HepG2 (cell line): ENCODE results near the gene MYO18B. TPM values are rescaled to one million over a fixed set of nuclear protein-coding genes. Genes with fewer than 3 reads are reported as not detected.
A peak's percentile ranks its signal among the peaks of the same experiment; 100 is the strongest.

Source experiments
- ATAC-seq: fragments of 200-7000 bp; cut with Tn5 transposase; 3 replicates; pipeline ENCODE4 v1.9.1; 2020; ENCODE audit warnings: mild to moderate bottlenecking, moderate library complexity
- BruUV-seq: library from RNA; stranded (reverse); fragments of 400-500 nt; replicated peaks from 2 replicates; lab custom pipeline; 2021; lab: Mats Ljungman, UMichigan
- CTCF ChIA-PET: fragments of 300-600 bp; formaldehyde crosslinking; extraction: SDS; loops from one replicate; lab custom pipeline; 2021; ENCODE audit warnings: low total read pairs, inconsistent platforms, low intra/inter-chr PET ratio; lab: Yijun Ruan, JAX
- POLR2A ChIA-PET: fragments of 350-600 bp; sonication (Branson Sonifier 250); formaldehyde crosslinking; loops from one replicate; lab custom pipeline; 2020; ENCODE audit warnings: antibody characterized with exemption, inconsistent platforms; lab: Yijun Ruan, JAX
- DNase-seq: peaks from one replicate; pipeline ENCODE4 v3.0.0-alpha.2; 2015; ENCODE audit warnings: low spot score
- FAIRE-seq: peaks from 3 replicates; lab custom pipeline; 2011; peaks lifted over from hg19 to GRCh38; lab: Jason Lieb, UNC
- H2AFZ ChIP-seq: one replicate; pipeline ENCODE4 v1.6.1; 2011; ENCODE audit warnings: low read length, inconsistent platforms
- H3K27ac ChIP-seq: fragments of 300-600 bp; 3 replicates; pipeline ENCODE4 v1.8.0; 2011; ENCODE audit warnings: mixed run types, mild to moderate bottlenecking, mixed read lengths, low read length, inconsistent platforms; ENCODE audit not compliant: insufficient read depth; ENCODE audit errors: extremely low read length
- H3K27me3 ChIP-seq, 2 experiments: fragments of 200-600 bp in 1 of 2; 2 replicates in 1 of 2; 3 replicates in 1 of 2; pipeline versions ENCODE4 v1.6.0 to v1.8.0; 2011; ENCODE audit warnings: low read length in 2 of 2, mild to moderate bottlenecking in 2 of 2, moderate library complexity in 2 of 2, inconsistent platforms in 1 of 2; ENCODE audit not compliant: insufficient read depth in 2 of 2, control insufficient read depth in 1 of 2
- H3K36me3 ChIP-seq, 2 experiments: fragments of 200-600 bp in 1 of 2; replicated peaks in 1 of 2; 2 replicates in 1 of 2; 3 replicates in 1 of 2; pipeline versions ENCODE4 v1.5.1 to v1.8.0; 2011; ENCODE audit warnings: low read length in 2 of 2, inconsistent platforms in 1 of 2; ENCODE audit not compliant: insufficient read depth in 2 of 2, control insufficient read depth in 1 of 2
- H3K4me1 ChIP-seq: 2 replicates; pipeline ENCODE4 v1.5.1; 2012; ENCODE audit warnings: low read length, inconsistent platforms; ENCODE audit not compliant: insufficient read depth
- H3K4me2 ChIP-seq: 2 replicates; pipeline ENCODE4 v1.6.0; 2011; ENCODE audit warnings: low read depth, low read length, inconsistent platforms
- H3K4me3 ChIP-seq, 3 experiments: fragments of 200-600 bp in 1 of 3; sonication (generic), shearing (Covaris generic) in 1 of 3; replicated peaks in 1 of 3; 2 replicates each; pipeline ENCODE4 v1.5.1; 2011 to 2016; ENCODE audit warnings: low read length in 3 of 3, inconsistent platforms in 2 of 3, low read depth in 2 of 3, mild to moderate bottlenecking in 2 of 3, control low read depth in 1 of 3, mixed read lengths in 1 of 3; ENCODE audit not compliant: insufficient read depth in 1 of 3
- H3K79me2 ChIP-seq: one replicate; pipeline ENCODE4 v1.6.1; 2011; ENCODE audit warnings: low read length, inconsistent platforms; ENCODE audit not compliant: insufficient read depth
- H3K9ac ChIP-seq: 2 replicates; pipeline ENCODE4 v1.6.0; 2011; ENCODE audit warnings: mild to moderate bottlenecking, low read depth, low read length, inconsistent platforms; ENCODE audit not compliant: insufficient read depth
- H3K9me3 ChIP-seq: 2 replicates; pipeline ENCODE4 v1.5.1; 2012; ENCODE audit warnings: mild to moderate bottlenecking, low read length
- H4K20me1 ChIP-seq: 2 replicates; pipeline ENCODE4 v1.6.0; 2011; ENCODE audit warnings: inconsistent platforms, mild to moderate bottlenecking, low read length, moderate library complexity; ENCODE audit not compliant: insufficient read depth
- ATF7 ChIP-seq, 2 experiments: fragments of 450-650 bp in 1 of 2; sonication (generic) in 1 of 2; formaldehyde crosslinking in 1 of 2; IDR thresholded peaks; 2 replicates each; pipeline versions ENCODE4 v1.4.0 to v1.6.1; 2016 to 2020; ENCODE audit warnings: antibody characterized with exemption in 1 of 2, mild to moderate bottlenecking in 1 of 2, missing genetic modification reagents in 1 of 2
- CREB1 ChIP-seq, 2 experiments: fragments of 450-650 bp in 1 of 2; IDR thresholded peaks; 2 replicates each; pipeline ENCODE4 v1.6.1; 2016 to 2017; ENCODE audit warnings: control low read depth in 1 of 2, mild to moderate bottlenecking in 1 of 2, missing compliant biosample characterization in 1 of 2, missing genetic modification characterization in 1 of 2
- HMG20B ChIP-seq: conservative IDR thresholded peaks from 2 replicates; pipeline ENCODE4 v1.6.1; 2016; ENCODE audit warnings: missing genetic modification reagents, missing compliant biosample characterization
- KLF6 ChIP-seq: IDR thresholded peaks from 2 replicates; pipeline ENCODE4 v1.8.0; 2016; ENCODE audit warnings: missing biosample characterization, missing genetic modification reagents
- MYPOP ChIP-seq: sonication (generic); formaldehyde crosslinking; IDR thresholded peaks from 2 replicates; pipeline ENCODE4 v1.8.1; 2023; ENCODE audit warnings: mild to moderate bottlenecking, moderate library complexity, missing genetic modification reagents
- SNAPC2 ChIP-seq: sonication (generic); formaldehyde crosslinking; IDR thresholded peaks from 2 replicates; pipeline ENCODE4 v1.8.1; 2022; ENCODE audit warnings: mild to moderate bottlenecking, missing genetic modification reagents
- TARDBP ChIP-seq: sonication (generic); formaldehyde crosslinking; IDR thresholded peaks from 2 replicates; pipeline ENCODE4 v1.8.0; 2022; ENCODE audit warnings: mild to moderate bottlenecking, missing genetic modification reagents
- ZNF224 ChIP-seq: sonication (generic); formaldehyde crosslinking; IDR thresholded peaks from 2 replicates; pipeline ENCODE4 v1.5.0; 2020; ENCODE audit warnings: mild to moderate bottlenecking, missing genetic modification reagents
- ZNF746 ChIP-seq: sonication (generic); formaldehyde crosslinking; IDR thresholded peaks from 2 replicates; pipeline ENCODE4 v1.8.0; 2022; ENCODE audit warnings: mild to moderate bottlenecking, missing genetic modification reagents
- ZNF775 ChIP-seq: sonication (generic); formaldehyde crosslinking; IDR thresholded peaks from 2 replicates; pipeline ENCODE4 v1.4.0; 2020; ENCODE audit warnings: missing genetic modification reagents, mild to moderate bottlenecking, moderate library complexity, borderline replicate concordance
- ZNF788 ChIP-seq: sonication (generic); formaldehyde crosslinking; IDR thresholded peaks from 2 replicates; pipeline ENCODE4 v1.5.0; 2020; ENCODE audit warnings: mild to moderate bottlenecking, missing genetic modification reagents, borderline replicate concordance
- WGBS: methylation state at CpG from one replicate; pipeline ENCODE4 v1.1.6; 2017; ENCODE audit warnings: low lambda C conversion rate; 5-methylcytosine and 5-hydroxymethylcytosine counted together
- in situ Hi-C: cut with HindIII; loops from 2 replicates; pipeline ENCODE4 v1.10.0; 2017; ENCODE audit warnings: low pct_unique_long_range_greater_than_20kb; ENCODE audit not compliant: extremely low pct_ligation_motif_present
- intact Hi-C: fragments of 100-400 bp; cut with micrococcal nuclease; formaldehyde crosslinking; loops from one replicate; pipeline ENCODE4 v1.10.0; 2022; ENCODE audit not compliant: unreplicated experiment
- polyA plus RNA-seq, 8 experiments: library from polyadenylated mRNA; depleted of rRNA in 3 of 8; stranded (reverse) in 7 of 8; unstranded in 1 of 8; fragments of >200 nt; fragmentation: Illumina TruSeq in 4 of 8; extraction: Trizol in 4 of 8; gene quantifications; 2 replicates each; pipeline versions ENCODE4 v1.2.1 to v1.2.3, GENCODE V29; 2011 to 2016; ENCODE audit warnings: low read depth in 4 of 8, missing spikeins in 1 of 8, mixed read lengths in 1 of 8; ENCODE audit not compliant: insufficient read depth in 1 of 8
- total RNA-seq, 5 experiments: library from RNA; depleted of rRNA; stranded (reverse); fragments of >200 nt; fragmentation: Illumina TruSeq; extraction: Trizol; gene quantifications; 2 replicates each; pipeline ENCODE4 v1.2.3, GENCODE V29; 2016; ENCODE audit warnings: low read depth in 1 of 5
- TF ChIP-seq, protein P1 (sequence below): sonication (generic); formaldehyde crosslinking; IDR thresholded peaks from 2 replicates; pipeline ENCODE4 v1.4.0; 2020; ENCODE audit warnings: missing genetic modification reagents

Gene MYO18B
- total and polyA plus RNA-seq, 2 of the 13 experiments (the other 11 are each of a cell fraction or from before 2014, with no cell fraction given) = 0.01 TPM; not detected in 1

GRCh38 chr22:25969901-25970300, 227.9 kb downstream of the MYO18B start:
- Histone ChIP-seq H2AFZ (no peak overlapping the region), H3K4me3 (no peak overlapping the region), H3K27ac (no peak overlapping the region), H4K20me1 (no peaks in the 10 kb centered on the region), H3K79me2 (no peaks in the 10 kb centered on the region), H3K4me2 (no peak overlapping the region), H3K9me3 (no peaks in the 10 kb centered on the region; the same call in 1 of the 2 replicates), H3K27me3 (no peaks in the 10 kb centered on the region), H3K9ac (no peak overlapping the region), H3K4me1 (no peaks in the 10 kb centered on the region), H3K36me3 (no peaks in the 10 kb centered on the region)
- intact Hi-C loops = no loop called here
- WGBS = 0% methylated on average over 2 of the region's 2 CpGs
- TF ChIP-seq CREB1 (IDR thresholded peaks at IDR 0.05) (peak; percentile 91), CREB1 (CRISPR knock-in tag; IDR thresholded peaks at IDR 0.05) (no peak), ATF7 (IDR thresholded peaks at IDR 0.05) (0 out of 2 replicates have a peak, but pooled peaks have one; percentile 25), ATF7 (CRISPR knock-in tag; IDR thresholded peaks at IDR 0.05) (no peak), ZNF775 (CRISPR knock-in tag) (no peak)
- BruUV-seq = no TSS peak
- ATAC-seq (no peak), FAIRE-seq (no peak), DNase-seq (no peak)
- CTCF ChIA-PET = no interaction called here
- POLR2A ChIA-PET = no interaction called here
- in situ Hi-C loops = no loop called here

DNA sequence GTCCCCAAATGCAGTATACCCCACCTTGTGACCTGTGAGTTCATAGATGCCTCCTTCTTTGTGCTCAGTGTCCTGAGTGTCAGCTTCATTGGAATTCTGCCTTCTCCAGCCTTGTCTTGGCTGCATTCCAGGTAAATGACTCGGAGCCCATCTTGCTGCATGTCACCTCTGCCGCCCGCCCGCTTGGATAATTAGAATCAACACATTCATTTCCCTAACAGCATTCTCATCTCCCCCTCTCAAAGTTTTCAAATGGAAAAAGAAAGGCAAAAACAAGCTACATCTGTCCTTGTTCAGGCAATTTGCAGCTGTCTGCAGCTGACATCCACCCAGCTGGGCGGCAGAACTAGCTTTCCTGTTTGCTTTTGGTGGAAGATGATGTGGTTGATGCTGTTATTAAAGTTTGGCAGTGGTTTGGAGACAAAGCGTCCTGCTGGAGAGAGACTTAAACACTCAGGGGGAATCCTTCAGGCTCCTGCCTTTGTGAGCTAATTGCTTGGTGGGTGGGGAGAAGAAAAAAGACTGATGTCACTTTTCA, 228.5 kb downstream of the MYO18B start:
- CTCF ChIA-PET = no interaction called here
- no peak for ATAC-seq

More for the DNA sequence above, 228.5 kb downstream of the MYO18B start:
- in situ Hi-C loops = no loop called here
- Histone ChIP-seq H3K4me1 (no peaks in the 10 kb centered on the region), H3K79me2 (no peaks in the 10 kb centered on the region), H3K4me2 (no peak overlapping the region), H3K36me3 (no peaks in the 10 kb centered on the region), H4K20me1 (no peaks in the 10 kb centered on the region), H2AFZ (no peak overlapping the region), H3K27ac (no peak overlapping the region), H3K4me3 (no peak overlapping the region), H3K9me3 (no peaks in the 10 kb centered on the region; the same call in 1 of the 2 replicates), H3K9ac (no peak overlapping the region), H3K27me3 (no peaks in the 10 kb centered on the region)
- no peak for DNase-seq
- WGBS = 36% methylated on average over 6 of the region's 6 CpGs
- no peak for FAIRE-seq
- BruUV-seq = no TSS peak
- intact Hi-C loops = no loop called here
- POLR2A ChIA-PET = no interaction called here
- TF ChIP-seq TARDBP (CRISPR knock-in tag) (no peak), ZNF788 (CRISPR knock-in tag) (no peak), ZNF224 (no peak), ZNF746 (CRISPR knock-in tag) (no peak), KLF6 (CRISPR knock-in tag) (no peak), SNAPC2 (CRISPR knock-in tag) (no peak), MYPOP (no peak), HMG20B (CRISPR knock-in tag) (no peak)
- TF ChIP-seq, protein P1, sequence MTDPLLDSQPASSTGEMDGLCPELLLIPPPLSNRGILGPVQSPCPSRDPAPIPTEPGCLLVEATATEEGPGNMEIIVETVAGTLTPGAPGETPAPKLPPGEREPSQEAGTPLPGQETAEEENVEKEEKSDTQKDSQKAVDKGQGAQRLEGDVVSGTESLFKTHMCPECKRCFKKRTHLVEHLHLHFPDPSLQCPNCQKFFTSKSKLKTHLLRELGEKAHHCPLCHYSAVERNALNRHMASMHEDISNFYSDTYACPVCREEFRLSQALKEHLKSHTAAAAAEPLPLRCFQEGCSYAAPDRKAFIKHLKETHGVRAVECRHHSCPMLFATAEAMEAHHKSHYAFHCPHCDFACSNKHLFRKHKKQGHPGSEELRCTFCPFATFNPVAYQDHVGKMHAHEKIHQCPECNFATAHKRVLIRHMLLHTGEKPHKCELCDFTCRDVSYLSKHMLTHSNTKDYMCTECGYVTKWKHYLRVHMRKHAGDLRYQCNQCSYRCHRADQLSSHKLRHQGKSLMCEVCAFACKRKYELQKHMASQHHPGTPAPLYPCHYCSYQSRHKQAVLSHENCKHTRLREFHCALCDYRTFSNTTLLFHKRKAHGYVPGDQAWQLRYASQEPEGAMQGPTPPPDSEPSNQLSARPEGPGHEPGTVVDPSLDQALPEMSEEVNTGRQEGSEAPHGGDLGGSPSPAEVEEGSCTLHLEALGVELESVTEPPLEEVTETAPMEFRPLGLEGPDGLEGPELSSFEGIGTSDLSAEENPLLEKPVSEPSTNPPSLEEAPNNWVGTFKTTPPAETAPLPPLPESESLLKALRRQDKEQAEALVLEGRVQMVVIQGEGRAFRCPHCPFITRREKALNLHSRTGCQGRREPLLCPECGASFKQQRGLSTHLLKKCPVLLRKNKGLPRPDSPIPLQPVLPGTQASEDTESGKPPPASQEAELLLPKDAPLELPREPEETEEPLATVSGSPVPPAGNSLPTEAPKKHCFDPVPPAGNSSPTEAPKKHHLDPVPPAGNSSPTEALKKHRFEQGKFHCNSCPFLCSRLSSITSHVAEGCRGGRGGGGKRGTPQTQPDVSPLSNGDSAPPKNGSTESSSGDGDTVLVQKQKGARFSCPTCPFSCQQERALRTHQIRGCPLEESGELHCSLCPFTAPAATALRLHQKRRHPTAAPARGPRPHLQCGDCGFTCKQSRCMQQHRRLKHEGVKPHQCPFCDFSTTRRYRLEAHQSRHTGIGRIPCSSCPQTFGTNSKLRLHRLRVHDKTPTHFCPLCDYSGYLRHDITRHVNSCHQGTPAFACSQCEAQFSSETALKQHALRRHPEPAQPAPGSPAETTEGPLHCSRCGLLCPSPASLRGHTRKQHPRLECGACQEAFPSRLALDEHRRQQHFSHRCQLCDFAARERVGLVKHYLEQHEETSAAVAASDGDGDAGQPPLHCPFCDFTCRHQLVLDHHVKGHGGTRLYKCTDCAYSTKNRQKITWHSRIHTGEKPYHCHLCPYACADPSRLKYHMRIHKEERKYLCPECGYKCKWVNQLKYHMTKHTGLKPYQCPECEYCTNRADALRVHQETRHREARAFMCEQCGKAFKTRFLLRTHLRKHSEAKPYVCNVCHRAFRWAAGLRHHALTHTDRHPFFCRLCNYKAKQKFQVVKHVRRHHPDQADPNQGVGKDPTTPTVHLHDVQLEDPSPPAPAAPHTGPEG (CRISPR knock-in tag) = no peak
